GDM1 (cell line): ENCODE measurements around the gene DNAJC2.
"Not testable (repeated sequence)": the region's sequence is repeated elsewhere in the genome, so short reads cannot be mapped to it uniquely, and the experiment has no call there.

Experiments used
- DNase-seq: peaks from one replicate; lab custom pipeline; 2025; lab: John Stamatoyannopoulos, UW

The DNAJC2 gene

DNA sequence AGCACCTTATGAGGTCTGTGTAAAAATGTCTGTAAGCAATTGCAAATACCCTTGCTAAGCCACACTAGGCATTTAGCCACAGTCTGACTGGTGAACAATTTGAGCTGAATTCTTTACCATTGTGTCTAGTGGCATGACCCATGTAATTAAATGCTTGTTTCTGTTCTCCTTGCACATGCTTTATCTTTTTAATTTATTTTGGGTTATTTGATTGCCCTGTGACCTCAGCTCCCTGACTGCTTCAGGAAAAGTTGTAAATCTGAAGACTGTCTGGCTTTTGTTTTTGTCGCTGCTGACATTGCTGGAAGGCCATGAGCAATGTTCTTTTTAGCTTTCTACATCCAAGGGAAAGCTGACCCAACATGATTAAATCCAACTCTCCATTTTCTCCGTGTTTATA is 78.3 kb downstream of the DNAJC2 start:
- not testable (repeated sequence) for DNase-seq

DNA sequence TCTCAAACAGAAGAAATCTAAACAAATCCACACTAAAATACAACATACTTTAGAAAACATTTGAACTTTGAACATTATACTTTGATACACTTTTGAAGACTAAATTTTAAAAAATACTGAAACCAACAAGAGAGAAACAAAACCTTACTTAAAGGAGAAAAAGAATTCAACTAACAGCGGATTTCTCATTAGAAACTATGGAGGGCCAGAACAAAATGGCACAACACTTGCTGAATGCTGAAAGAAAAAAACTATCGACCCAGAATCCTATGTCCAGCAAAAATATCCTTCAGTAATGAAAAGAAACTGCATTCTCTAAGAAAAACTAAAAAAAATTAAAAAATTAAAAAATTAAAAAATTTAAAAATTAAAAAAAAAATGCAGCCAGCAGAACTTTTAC is 80.5 kb downstream of the DNAJC2 start:
- not testable (repeated sequence) for DNase-seq
